Fibroblast of the aortic adventitia (primary cell): ENCODE data around the gene AKAP7. TPM values are rescaled to one million over a fixed set of nuclear protein-coding genes. Genes with fewer than 3 reads are reported as not detected.

ENCODE experiments used
- DNase-seq: peaks from one replicate; pipeline ENCODE4 v3.0.0-alpha.2; 2010; ENCODE audit warnings: low read depth
- H3K4me3 ChIP-seq: 2 replicates; pipeline ENCODE4 v1.5.1; 2011; ENCODE audit warnings: low read depth, mild to moderate bottlenecking, control low read depth, low read length, moderate library complexity
- total RNA-seq: library from RNA; depleted of rRNA; stranded (reverse); fragments of >200 nt; gene quantifications from 2 replicates; pipeline ENCODE4 v1.2.3, GENCODE V29; 2012; ENCODE audit warnings: low replicate concordance
- TF ChIP-seq, protein P1 (sequence below): IDR thresholded peaks from 2 replicates; pipeline ENCODE4 v1.5.1; 2011; ENCODE audit warnings: mild to moderate bottlenecking, low read length, control low read depth, inconsistent platforms; ENCODE audit not compliant: insufficient read depth

Gene AKAP7
- total RNA-seq, 1 donor, result 5.4 TPM

DNA sequence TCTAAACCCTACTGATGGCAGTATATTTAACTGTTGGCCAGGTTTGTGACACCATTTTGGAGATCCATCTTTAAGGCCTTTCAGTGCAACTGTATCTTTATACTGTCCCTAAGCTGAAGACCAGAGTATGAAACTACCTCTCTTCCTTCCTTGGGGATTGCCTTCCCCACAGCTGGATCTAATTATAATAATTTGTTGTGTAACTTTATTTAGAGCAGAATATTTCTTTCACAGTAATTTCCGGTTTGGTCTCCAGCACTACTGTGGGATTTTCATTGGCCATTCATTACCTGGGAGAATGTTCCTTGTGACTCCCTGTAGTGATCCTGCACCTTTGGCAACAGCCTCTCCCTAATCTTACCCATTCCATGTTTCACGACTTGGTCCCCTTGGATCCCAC lies 75.2 kb downstream of the AKAP7 start:
- TF ChIP-seq, protein P1, sequence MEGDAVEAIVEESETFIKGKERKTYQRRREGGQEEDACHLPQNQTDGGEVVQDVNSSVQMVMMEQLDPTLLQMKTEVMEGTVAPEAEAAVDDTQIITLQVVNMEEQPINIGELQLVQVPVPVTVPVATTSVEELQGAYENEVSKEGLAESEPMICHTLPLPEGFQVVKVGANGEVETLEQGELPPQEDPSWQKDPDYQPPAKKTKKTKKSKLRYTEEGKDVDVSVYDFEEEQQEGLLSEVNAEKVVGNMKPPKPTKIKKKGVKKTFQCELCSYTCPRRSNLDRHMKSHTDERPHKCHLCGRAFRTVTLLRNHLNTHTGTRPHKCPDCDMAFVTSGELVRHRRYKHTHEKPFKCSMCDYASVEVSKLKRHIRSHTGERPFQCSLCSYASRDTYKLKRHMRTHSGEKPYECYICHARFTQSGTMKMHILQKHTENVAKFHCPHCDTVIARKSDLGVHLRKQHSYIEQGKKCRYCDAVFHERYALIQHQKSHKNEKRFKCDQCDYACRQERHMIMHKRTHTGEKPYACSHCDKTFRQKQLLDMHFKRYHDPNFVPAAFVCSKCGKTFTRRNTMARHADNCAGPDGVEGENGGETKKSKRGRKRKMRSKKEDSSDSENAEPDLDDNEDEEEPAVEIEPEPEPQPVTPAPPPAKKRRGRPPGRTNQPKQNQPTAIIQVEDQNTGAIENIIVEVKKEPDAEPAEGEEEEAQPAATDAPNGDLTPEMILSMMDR, result no peak
- no peak overlapping the region for H3K4me3 ChIP-seq
- DNase-seq, result peak; percentile 24

DNA sequence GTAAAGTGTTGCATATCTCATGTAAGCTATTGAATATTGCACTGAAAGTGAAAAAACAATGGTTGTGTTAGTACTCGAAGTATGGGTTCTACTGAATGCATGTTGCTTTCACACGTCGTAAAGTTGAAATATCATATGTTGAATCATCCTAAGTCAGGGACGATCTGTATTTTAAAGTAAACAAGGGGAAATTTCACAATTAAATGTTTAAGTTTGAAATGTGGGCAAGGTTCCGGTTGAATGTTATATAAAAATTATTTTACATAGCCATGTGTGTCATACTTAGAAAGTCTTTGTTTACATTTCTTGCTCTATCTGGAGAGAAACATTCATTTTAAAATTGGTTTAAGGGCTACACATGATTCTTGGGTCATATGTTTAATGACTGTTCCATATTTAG lies 76.8 kb downstream of the AKAP7 start:
- no peak for DNase-seq
- H3K4me3 ChIP-seq, result no peak overlapping the region
- TF ChIP-seq, protein P1, result no peak

GRCh38 chr6:131212913-131213312 lies 77.6 kb downstream of the AKAP7 start:
- TF ChIP-seq, protein P1, result no peak
- DNase-seq, result no peak
- no peak overlapping the region for H3K4me3 ChIP-seq

DNA sequence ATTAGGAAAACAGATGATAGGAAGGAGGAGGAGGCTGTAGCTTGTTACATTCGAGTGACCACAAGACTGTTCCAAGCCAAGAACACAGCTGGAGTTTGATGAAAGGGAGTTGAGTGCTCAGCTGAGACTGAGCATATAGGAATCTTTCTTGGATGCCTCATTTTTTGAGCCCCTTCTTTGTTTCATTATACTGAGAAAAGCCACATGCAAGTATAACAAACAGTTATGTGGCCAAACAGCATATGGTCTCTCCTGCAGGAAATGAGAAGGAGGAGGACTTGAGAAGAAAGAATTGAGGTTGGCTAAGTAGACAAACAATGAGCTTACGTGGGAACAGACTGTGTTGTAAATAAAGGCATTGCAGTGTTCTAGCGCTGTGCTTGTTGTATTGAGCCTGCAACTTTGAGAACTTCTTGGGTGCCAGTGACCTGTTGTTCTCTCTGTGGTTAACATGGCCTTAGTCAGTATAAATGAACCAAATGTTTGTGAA lies 78.3 kb downstream of the AKAP7 start:
- peak; percentile 21 for DNase-seq
- H3K4me3 ChIP-seq, result no peak overlapping the region
- TF ChIP-seq, protein P1, result no peak

DNA sequence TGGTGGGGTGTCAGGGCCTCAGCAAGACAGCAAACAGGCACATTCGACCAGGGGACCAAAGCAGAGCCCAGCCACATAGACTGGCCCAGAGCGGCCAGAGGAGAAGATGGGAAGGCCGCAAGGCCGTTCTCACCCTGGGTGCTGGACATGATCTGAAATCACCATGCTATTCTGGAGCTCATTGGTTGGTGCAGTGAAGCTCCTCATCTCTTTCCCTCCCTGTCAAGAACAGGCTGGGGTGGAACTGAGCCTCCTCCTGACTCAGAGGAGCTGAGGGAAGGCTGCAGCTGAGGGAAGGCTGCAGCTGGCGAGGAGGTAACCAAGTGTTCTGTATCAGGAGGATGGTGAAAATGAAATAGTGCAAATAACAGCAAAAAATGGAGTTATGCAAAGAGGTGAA lies 80.0 kb downstream of the AKAP7 start:
- TF ChIP-seq, protein P1, result no peak
- no peak for DNase-seq
- H3K4me3 ChIP-seq, result no peak overlapping the region

DNA sequence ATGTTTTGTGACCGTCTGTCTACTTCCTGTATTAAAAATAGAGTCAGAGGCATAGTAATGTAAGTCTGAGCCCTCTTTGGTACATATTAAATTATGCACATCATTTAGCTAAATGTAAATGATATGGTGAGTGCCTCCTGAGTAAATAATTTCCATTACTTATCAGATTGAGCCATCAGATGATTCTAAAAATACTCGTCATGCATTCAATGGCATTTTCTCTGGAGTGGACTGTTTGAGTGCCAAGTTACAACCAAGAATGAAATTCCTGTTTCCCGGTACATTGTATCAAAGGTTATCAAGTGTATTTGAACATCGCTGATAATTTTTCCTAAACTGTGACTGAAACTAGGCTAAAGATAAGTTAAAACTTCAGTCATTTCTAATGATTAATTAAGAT lies 81.0 kb downstream of the AKAP7 start:
- DNase-seq, result peak; percentile 7
- TF ChIP-seq, protein P1, result no peak
- H3K4me3 ChIP-seq, result no peak overlapping the region

- DNase-seq, result no peak
- TF ChIP-seq, protein P1, result no peak
- H3K4me3 ChIP-seq, result no peak overlapping the region
Measured at GRCh38 chr6:131222773-131223172, 87.5 kb downstream of the AKAP7 start.
